ENCODE data around the gene LRRN2.

DNA sequence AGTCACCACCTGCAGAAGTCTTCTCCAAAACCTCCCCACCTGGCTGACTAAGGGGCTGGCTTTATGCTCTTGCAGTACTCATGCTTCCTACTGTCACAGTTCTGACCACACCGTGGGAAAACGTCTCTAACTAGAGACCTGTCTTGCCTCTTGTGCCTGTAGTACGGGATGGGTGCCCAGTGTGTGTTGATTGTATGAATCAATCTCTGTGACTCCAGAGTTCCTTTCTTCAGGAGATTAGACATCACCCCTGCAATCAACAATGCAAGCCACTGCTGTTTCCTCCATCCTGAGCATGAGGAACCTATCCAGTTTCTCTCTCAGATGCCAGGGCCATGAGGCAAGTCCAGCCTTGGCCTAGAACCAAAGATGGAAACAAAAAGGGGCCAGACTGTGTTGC is 64.1 kb downstream of the LRRN2 start:
- TF ChIP-seq, protein P1, sequence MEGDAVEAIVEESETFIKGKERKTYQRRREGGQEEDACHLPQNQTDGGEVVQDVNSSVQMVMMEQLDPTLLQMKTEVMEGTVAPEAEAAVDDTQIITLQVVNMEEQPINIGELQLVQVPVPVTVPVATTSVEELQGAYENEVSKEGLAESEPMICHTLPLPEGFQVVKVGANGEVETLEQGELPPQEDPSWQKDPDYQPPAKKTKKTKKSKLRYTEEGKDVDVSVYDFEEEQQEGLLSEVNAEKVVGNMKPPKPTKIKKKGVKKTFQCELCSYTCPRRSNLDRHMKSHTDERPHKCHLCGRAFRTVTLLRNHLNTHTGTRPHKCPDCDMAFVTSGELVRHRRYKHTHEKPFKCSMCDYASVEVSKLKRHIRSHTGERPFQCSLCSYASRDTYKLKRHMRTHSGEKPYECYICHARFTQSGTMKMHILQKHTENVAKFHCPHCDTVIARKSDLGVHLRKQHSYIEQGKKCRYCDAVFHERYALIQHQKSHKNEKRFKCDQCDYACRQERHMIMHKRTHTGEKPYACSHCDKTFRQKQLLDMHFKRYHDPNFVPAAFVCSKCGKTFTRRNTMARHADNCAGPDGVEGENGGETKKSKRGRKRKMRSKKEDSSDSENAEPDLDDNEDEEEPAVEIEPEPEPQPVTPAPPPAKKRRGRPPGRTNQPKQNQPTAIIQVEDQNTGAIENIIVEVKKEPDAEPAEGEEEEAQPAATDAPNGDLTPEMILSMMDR (conservative IDR thresholded peaks at IDR 0.05; ENCODE audit: low read depth, low read length): no peak
- no peak for TF ChIP-seq EZH2 (IDR thresholded peaks at IDR 0.05; ENCODE audit: low read length, unreplicated experiment)
